GM19372 (cell line): ENCODE results near the gene SLC5A12.

Experiments
- ATAC-seq: cut with Tn5 transposase; IDR thresholded peaks from one replicate; pipeline ENCODE4 v1.9.1; 2021; ENCODE audit warnings: mild to moderate bottlenecking, low read depth, moderate library complexity; ENCODE audit not compliant: unreplicated experiment

The SLC5A12 gene

DNA sequence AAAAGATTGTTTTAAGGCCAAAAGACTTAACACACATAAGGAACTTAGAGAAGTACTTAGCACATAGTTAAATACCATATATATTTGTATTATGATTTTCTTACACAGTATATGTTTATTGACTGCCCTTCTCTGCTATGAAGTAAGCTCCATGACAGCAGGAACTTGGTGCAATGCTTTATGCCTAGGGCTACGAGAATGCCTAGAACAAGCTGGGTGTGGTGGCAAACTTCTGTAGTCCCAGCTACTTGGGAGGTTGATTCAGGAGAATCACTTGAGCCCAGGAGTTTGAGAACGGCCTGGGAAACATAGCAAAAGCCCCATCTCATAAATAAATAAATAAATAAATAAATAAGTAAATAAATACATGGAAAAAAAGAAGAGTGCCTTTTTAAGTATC is 1.9 kb downstream of the SLC5A12 start:
- no peak for ATAC-seq

DNA sequence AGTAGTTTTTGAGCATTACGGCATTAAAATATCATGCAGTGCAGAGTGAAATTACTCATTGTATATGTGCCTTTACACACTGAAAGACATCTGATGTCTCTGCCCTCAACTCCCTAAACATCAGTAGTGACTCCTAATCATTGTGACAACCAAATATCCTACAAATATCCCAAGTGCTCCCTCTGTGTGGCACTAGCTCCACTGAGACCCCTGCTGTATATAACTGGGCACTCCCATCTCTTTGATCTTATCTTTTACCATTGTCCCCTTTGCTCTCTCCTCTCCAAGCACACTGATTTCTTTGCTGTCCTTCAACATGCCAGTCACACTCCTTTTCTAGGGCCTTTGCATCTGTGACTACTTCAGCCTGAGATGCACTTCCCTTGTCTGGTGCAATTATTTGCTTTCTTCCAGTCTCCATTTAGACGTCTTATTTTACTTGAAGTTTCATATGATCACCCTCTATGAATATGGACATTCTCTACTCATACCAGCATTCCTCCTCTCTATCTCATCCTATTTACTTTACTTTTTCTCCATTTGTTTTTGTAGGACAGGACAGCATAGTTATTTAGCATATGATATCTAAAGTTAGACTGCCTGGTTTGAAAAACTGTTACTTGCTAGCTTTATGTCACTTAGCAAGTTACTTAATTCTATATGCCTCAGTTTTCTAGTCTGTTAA is 2.4 kb downstream of the SLC5A12 start:
- ATAC-seq, result no peak

DNA sequence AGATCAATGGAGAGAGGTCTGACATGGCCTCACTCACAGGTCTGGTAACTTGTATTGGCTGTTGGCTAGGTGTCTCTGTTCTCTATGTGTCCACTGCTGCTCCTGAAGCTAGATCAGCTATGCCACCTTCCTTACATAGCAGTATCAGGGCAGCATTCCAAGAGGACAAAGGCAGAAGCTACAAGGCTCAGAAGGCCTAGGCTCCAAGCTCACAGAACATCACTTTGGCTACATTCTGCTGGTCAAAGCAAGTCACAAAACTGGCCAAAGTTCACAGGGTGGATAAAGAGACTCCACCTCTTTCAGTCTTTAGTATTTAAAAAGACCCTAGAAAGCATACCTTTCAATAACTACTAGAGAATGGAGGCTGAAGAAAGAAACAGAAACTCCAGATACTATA is 4.1 kb downstream of the SLC5A12 start:
- ATAC-seq, result no peak

DNA sequence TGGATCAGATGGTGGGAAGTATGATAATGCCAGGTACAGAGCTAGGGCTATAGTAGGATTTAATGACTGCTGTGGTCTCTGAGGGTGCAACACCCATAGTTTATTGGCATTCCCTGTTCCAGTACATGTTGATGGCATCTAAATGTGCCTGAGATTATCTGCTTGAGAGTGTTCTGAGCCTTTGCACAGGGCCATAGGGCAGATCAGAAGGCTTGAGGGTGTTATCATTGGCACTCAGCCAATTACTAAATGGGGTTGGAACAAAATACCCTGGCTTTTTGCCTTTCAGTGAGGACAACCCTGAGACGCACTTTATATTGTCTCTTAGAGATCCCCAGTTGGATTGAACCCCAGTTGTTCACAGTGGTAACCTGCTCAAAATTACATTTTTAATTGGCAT is 6.7 kb downstream of the SLC5A12 start:
- no peak for ATAC-seq

DNA sequence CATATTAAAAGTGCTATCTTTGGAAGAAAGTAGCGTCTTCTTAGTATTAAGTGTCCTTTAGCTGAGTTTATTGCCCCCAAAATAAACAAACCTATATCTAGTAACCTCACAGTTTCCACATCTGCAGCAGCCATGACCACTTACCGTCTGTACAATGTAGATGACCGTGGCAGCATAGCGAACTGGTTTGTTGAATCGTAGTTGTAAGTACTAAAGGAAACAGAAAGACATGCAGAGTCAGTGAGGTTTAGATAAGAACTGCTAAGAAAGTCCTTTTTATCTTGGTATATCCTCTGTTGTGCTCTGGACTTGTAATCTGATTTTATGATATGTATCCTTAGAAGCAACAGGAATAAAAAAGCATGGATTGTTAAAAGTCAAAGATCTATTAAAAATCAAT is 9.4 kb downstream of the SLC5A12 start:
- ATAC-seq, result no peak

DNA sequence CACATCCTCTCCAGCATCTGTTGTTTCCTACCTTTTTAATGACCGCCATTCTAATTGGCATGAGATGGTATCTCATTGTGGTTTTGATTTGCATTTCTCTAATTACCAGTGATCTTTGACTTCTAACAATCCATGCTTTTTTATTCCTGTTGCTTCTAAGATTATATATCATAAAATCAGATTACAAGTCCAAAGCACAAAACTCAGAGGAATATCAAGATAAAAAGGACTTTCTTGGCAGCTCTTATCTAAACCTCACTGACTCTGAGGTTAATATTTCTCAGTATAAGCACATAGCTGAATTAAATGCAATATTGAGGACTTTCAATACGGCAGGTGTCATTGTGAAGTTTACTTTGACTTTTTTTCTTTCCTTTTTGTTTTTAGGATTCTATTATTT is 11.4 kb downstream of the SLC5A12 start:
- ATAC-seq, result no peak

DNA sequence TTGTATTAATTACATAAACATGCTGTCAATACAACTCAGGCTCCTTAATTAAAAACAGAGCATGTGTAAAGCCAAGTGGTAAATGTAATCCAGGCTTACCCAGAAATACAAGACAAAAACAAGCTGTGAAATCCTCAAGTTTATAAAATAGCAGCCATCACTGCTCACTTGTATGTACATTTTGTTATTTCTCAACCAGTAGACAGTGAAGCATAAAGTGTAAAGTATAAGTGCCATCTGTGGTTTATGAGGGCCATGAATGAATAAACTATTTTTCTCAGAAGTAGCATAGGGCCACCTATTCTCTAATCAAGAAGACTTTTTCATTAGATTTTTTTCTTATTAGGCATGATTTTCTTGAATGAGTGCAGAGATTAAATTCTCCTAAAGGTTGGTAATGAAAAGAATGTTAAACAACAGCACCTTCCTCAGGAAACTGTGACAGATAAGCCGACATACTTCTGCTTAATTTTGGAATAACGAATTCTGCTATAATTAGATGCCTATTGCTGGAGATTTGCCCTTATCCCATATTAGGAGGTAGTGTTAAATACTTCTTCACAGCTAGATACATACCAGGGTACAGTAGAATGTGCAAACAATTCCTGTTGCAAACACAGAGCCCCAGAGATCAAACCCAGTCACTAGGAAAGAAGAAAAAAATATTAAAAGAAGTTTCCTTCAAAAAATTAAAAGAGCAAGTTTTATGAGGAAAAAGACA is 13.0 kb downstream of the SLC5A12 start:
- no peak for ATAC-seq

DNA sequence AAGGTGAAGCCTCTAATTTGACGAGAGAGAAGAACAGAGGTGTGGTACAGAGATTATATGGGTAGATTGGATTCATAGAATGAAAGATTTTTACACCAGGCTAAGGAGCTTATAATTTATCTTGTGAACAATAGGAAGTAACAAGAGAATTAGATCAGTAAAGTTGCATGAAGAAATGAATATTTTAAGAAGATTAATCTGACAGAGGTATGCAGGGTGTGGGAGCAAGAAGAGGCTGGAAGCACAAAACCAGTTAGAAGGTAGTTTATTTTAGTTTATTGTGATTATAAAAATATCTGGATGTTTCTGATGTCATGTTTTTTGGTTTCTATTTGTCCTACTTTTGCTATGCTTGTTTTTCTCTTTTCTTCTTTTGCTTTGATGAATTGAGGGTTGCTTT is 15.7 kb downstream of the SLC5A12 start:
- ATAC-seq, result no peak

DNA sequence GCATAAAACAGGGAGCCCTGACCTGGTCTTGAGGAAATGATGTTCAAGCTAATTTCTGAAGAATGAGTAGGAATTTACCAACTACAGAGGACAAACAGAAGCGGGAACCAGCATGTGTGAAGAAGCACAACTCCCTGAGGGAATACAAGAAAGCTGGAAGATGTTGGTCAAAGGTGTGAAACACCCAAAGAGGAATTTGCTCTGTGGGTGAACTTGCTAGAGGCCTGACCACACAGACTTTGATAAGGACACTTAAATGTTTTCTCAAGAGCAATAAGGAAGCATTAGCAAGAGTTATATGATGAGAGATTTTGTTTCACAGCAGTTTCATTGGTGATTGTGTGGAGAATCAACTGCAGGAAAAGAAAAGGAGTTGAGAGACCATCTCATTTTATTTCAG is 17.6 kb downstream of the SLC5A12 start:
- no peak for ATAC-seq

DNA sequence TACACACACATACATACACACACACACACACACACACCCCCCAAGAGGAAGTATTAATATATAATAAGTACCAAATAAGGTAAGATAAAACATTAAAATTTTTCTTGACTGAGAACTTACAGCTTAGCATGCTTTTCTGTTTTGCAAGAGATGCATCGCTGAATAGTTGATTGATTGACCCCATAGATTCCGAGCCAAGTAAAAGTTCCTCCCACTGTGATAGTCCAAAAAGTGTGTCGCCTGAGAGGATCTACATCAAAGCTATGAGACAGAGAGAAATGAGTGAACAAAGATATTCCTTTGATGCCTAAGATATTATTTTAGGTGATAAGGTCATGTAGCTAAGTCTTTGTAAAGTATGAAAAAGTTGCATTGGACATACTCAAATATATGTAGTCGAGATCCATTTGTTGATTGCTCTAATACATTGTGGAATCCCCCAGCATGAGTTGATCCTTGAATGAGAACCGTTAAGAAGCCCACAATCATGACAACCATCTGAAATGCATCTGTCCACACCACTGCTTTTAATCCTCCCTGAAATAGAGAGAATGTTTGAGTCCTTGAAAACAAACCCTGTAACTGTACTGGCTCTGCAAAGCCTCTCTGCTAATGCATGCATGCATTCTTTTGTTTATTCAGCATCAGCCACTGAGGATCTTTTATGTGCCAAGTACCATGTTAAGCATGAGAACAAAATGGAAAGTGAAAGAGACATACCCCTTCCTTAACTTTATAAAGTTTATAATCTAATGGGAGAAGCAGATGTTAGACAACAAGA is 18.3 kb downstream of the SLC5A12 start:
- no peak for ATAC-seq

DNA sequence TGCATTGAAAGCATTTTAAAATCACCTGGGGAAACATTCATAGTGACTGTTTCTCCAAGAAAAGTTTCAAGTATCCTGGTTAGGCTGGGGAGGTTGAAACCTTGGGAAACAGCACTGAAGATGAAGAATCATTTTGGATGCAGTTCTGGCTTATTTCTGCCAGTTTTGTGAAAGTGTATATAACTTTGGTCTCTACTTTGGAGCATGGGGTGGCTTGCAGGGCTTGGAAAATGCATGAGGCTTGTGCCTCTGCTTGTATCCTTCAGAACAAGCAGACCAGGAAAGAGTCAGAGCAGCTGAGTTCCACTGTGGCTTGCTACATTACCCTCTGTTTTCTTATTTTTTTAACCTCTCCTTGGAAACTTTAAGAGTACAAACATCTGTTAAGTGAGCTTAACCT is 19.5 kb downstream of the SLC5A12 start:
- no peak for ATAC-seq

DNA sequence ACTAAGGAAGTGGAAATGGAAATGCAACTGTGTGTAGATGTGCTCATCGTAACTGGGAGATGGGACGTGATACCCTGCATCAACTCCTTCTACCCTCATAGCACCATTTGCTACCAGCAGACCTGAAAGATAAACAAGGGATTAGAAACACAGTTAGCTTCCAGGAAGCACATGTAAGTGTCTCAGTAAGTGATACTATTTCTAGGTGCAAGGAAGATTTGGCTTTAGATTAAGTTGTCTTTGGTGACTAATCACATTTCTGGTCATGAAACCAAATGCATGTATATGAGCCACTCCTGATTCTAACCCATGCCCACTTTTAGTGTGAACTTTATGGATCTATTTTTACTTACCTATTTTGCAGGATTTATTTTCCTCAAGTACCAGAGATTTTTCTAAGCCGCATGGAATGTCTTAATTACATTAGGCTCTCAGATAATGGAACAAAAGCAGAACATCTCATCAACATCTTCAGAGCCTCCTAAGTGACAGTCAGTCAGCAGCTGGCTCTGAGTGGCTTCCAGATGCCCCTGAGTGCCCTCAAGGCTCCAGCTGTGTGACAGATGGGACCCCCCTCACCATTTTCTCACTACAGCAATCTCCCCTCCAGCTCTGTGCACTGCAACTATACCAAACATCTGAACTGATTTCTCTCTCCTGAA is 21.2 kb downstream of the SLC5A12 start:
- ATAC-seq, result no peak

DNA sequence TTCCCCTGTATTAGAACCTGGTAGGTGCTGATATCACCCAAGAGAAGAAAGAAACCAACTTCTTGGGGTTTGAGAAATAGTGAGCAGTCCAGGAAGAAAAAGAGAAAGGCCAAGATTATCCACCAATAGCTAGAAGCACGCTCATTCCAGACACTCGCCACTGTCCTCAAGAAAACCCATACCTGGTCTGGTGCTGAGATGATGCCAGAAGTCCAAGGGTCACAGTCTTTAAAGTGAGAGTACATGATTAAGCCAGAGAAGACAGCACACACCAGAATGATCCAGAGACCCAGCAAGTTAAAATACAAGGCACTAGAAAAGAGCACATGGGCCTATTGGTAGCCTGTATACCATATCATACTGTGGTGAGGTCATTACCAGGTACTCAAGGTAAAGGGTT is 23.6 kb downstream of the SLC5A12 start:
- no peak for ATAC-seq

DNA sequence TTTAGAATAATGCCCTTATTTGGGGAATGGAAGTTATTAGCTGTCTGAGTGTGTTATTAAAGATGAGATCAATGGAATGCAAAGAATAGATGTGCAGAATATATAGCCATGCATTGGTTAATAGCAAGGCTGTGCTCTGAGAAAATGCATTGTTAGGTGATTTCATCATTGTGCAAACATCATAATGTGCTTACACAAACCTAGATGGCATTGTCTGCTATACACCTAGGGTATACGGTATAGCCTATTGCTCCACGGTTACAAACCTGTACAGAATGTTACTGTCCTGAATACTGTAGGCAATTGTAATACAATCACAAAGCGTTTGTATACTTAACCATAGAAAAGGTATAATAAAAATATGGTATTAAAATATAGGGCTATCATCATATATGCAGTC is 25.5 kb downstream of the SLC5A12 start:
- ATAC-seq, result no peak

DNA sequence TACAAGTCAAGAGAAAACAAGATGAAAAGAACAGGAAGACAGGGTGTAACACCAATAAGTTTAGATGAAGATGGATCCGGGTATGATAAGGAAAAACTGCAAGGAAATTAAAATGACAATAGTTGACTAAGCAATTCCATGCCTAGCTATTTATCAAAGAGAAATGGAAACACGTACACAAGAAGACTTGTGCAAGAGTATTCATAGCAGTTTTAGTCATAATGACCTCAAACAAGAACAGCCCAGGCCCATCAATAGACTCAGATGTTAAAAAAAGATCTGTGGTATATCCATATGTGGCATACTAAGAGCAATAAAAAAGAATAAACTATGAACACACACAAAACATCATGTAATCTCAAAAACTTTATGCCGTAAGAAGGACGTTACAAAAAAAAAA is 33.2 kb downstream of the SLC5A12 start:
- no peak for ATAC-seq

DNA sequence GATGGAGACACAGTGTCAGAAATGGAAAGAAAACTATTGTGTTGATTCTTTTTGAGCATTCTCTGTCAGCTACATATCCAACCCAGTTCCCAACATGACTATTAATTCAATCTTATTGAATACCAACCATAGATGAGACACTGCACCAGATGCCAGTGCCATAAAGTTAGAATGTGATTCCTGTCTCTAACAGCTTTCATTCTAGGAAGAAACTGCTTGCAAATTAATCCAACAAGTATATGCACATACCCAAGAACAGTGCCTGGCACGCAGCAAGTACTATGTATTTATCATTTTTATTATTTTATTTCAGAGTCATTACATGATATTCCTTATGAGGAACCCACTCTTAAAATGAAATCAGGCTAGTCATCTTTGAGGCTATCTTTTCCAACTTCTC is 34.5 kb downstream of the SLC5A12 start:
- no peak for ATAC-seq

DNA sequence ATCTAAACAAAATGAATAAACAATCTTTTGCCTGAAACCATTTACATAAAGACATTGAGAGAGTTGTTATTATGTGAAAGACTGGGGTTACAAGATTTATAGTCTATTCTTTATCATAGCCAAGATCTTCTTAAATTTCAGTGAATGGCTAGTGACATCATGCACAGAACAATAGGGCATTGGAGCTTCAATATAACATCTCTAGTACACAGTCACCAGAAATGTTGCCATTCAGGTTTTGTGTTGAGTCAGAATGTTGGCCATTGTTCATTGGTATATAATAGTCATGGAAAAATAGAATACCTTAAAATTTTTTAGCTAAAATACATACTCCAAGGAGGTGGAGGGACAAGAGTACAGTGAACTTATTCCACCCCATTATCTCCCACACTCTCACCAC is 44.3 kb downstream of the SLC5A12 start:
- no peak for ATAC-seq

DNA sequence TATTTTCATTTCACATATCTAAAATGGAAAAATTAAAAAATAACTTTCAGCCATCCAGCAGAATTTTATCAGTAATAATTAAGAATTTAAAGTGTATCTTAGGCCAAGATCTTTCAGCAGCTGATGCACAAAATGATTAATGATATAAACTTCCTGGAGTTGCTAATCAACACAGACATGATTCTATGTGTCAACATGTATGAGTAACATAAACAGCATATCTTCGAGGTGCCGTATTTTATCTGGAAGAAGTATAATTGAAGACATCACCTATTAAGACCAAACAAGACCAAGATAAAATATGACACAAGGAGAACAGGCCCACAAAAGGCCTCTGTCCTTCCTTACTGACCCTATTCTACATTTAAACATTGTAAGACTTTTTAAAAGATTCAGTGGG is 45.2 kb downstream of the SLC5A12 start:
- no peak for ATAC-seq

DNA sequence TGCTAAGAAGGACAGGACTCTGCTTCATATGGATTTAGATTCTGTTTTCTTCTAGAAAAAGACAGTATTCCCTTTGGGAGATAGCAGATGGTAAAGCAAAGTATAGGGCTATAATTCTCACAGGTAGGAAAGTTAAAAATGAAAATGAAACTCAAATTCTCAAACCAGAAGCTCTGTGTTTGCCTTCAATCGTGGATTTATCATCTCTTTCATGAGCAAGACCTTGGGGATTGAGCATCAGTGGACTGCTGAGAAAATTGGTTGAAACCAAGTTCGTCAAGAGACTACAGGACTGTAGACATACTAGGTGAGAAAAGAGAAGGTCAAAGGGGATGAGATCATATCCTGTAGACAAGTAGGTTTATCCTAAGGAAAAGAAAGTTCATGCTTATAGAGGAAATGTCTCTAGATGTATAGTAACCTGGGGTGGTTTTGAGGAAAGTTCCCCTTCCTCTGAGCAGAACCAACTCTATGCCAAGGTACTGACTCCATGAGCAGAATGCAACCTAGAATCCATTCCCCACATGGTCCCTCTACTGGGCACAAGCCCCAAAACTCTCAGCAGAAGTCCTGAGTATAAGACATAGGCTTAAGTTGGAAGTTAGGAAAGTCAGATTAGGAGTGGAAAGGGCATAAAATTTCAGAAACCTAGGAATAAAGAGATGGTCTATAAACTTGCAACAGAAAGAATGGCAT is 46.5 kb downstream of the SLC5A12 start:
- no peak for ATAC-seq

DNA sequence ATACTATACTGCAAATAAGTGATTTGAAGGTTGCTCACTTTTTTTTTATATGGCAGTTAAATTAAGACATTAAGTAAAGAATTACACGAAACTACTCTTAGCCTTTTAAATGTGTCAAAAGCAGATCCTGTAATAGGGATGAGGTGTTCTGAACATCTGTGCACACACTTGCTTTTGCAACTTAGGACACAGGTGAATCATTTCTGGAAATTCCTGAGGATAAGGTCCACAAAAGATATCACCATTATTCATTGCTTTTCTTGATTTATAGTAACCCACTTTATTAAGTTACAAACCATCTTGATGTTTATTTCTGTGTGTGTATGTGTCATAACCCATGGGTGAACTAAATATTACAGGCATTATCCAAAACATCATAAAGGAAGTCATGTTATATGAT is 55.9 kb downstream of the SLC5A12 start:
- no peak for ATAC-seq

DNA sequence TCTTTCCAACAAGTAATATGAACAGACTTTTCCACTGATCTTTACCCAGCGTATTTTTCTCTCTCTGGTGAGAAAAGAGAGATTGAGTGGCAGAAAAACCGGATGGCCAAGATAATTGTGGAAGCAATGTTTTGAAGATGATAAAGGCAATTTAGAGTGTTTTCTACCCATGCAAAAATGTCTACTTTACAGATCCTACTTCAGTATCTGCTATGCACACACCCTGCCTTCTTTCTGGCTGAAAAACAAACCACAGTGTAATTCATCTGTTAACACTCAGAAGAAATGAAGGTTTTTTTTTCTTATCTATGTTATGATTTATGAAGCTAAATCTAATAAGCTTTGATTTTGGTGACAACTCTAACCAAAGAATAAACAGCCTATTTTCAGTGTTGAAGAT is 56.8 kb downstream of the SLC5A12 start:
- ATAC-seq, result no peak
